GM18517 (cell line): ENCODE measurements around the gene DENND1A.
"Not testable (repeated sequence)": the region's sequence is repeated elsewhere in the genome, so short reads cannot be mapped to it uniquely, and the experiment has no call there.

Source experiments
- ATAC-seq: cut with Tn5 transposase; IDR thresholded peaks from one replicate; pipeline ENCODE4 v1.9.1; 2021; ENCODE audit warnings: mild to moderate bottlenecking, moderate library complexity; ENCODE audit not compliant: unreplicated experiment

The DENND1A gene

GRCh38 chr9:123923377-123923776 is 6.5 kb downstream of the DENND1A start:
- no peak for ATAC-seq

- ATAC-seq, result no peak
Measured at GRCh38 chr9:123922911-123923310, 7.0 kb downstream of the DENND1A start.

GRCh38 chr9:123922431-123922830 is 7.5 kb downstream of the DENND1A start:
- no peak for ATAC-seq

GRCh38 chr9:123914517-123915196 is 15.3 kb downstream of the DENND1A start:
- no peak for ATAC-seq

- ATAC-seq, result no peak
Measured at GRCh38 chr9:123912167-123912897, 17.6 kb downstream of the DENND1A start.

GRCh38 chr9:123911024-123911423 is 18.9 kb downstream of the DENND1A start:
- ATAC-seq, result no peak

- not testable (repeated sequence) for ATAC-seq
Measured at GRCh38 chr9:123909192-123909591, 20.7 kb downstream of the DENND1A start.

GRCh38 chr9:123903550-123903949 is 26.4 kb downstream of the DENND1A start:
- not testable (repeated sequence) for ATAC-seq

- ATAC-seq, result no peak
Measured at GRCh38 chr9:123894822-123895221, 35.1 kb downstream of the DENND1A start.

- ATAC-seq, result no peak
Measured at GRCh38 chr9:123893831-123894460, 36.0 kb downstream of the DENND1A start.

GRCh38 chr9:123893115-123893514 is 36.8 kb downstream of the DENND1A start:
- ATAC-seq, result no peak

- ATAC-seq, result no peak
Measured at GRCh38 chr9:123887837-123888236, 42.1 kb downstream of the DENND1A start.

GRCh38 chr9:123885834-123886233 is 44.1 kb downstream of the DENND1A start:
- not testable (repeated sequence) for ATAC-seq

GRCh38 chr9:123883634-123884033 is 46.3 kb downstream of the DENND1A start:
- ATAC-seq, result no peak

- ATAC-seq, result no peak
Measured at GRCh38 chr9:123881604-123882003, 48.3 kb downstream of the DENND1A start.

GRCh38 chr9:123880420-123880819 is 49.5 kb downstream of the DENND1A start:
- ATAC-seq, result no peak

- ATAC-seq, result no peak
Measured at GRCh38 chr9:123876750-123877149, 53.2 kb downstream of the DENND1A start.

GRCh38 chr9:123872710-123873109 is 57.2 kb downstream of the DENND1A start:
- ATAC-seq, result no peak

GRCh38 chr9:123871781-123872180 is 58.1 kb downstream of the DENND1A start:
- no peak for ATAC-seq

GRCh38 chr9:123868002-123868401 is 61.9 kb downstream of the DENND1A start:
- no peak for ATAC-seq

- ATAC-seq, result no peak
Measured at GRCh38 chr9:123867034-123867433, 62.9 kb downstream of the DENND1A start.

- no peak for ATAC-seq
Measured at GRCh38 chr9:123866497-123866896, 63.4 kb downstream of the DENND1A start.
